Calu3 (cell line): ENCODE data around the gene CYB561D1. TPM values are rescaled to one million over a fixed set of nuclear protein-coding genes. Genes with fewer than 3 reads are reported as not detected.

ENCODE experiments used
- BruUV-seq: library from RNA; stranded (reverse); fragments of 400-500 nt; replicated peaks from 2 replicates; lab custom pipeline; 2021; lab: Mats Ljungman, UMichigan
- CTCF ChIA-PET: fragments of 300-600 bp; sonication (Branson Sonifier 250); formaldehyde crosslinking; loops from one replicate; lab custom pipeline; 2022; ENCODE audit warnings: antibody characterized with exemption; lab: Charles Lee
- DNase-seq: peaks from one replicate; pipeline ENCODE4 v3.0.0; 2022
- H3K27ac Mint-ChIP-seq: one replicate; pipeline ENCODE4 v1.8.0; 2022; ENCODE audit warnings: mixed read lengths; ENCODE audit not compliant: unreplicated experiment
- H3K27me3 Mint-ChIP-seq: one replicate; pipeline ENCODE4 v1.8.0; 2022; ENCODE audit warnings: mixed read lengths; ENCODE audit not compliant: unreplicated experiment
- H3K36me3 Mint-ChIP-seq: one replicate; pipeline ENCODE4 v1.8.0; 2022; ENCODE audit warnings: mild to moderate bottlenecking, moderate library complexity, mixed read lengths; ENCODE audit not compliant: insufficient read depth, unreplicated experiment
- H3K4me1 Mint-ChIP-seq: one replicate; pipeline ENCODE4 v1.8.0; 2022; ENCODE audit warnings: mild to moderate bottlenecking, low read depth, mixed read lengths; ENCODE audit not compliant: unreplicated experiment
- H3K4me3 Mint-ChIP-seq: one replicate; pipeline ENCODE4 v1.8.0; 2022; ENCODE audit warnings: mild to moderate bottlenecking, low read depth, moderate library complexity, mixed read lengths; ENCODE audit not compliant: unreplicated experiment
- H3K9me3 Mint-ChIP-seq: one replicate; pipeline ENCODE4 v1.8.0; 2022; ENCODE audit warnings: low read depth, mixed read lengths; ENCODE audit not compliant: unreplicated experiment
- CTCF ChIP-seq: fragments of 200-600 bp; IDR thresholded peaks from one replicate; pipeline ENCODE4 v1.8.0; 2022; ENCODE audit warnings: antibody characterized with exemption; ENCODE audit not compliant: unreplicated experiment
- intact Hi-C: fragments of 100-400 bp; cut with micrococcal nuclease; formaldehyde crosslinking; loops from one replicate; pipeline ENCODE4 v1.10.0; 2022; ENCODE audit not compliant: unreplicated experiment
- total RNA-seq: library from RNA; stranded (reverse); gene quantifications from 2 replicates; pipeline ENCODE4 v1.2.3, GENCODE V29; 2022

CYB561D1 gene
- total RNA-seq, 1 experiment from 2014 or later, result 9.0 TPM

GRCh38 chr1:109492779-109493178 lies 1.1 kb upstream of the CYB561D1 start:
- H3K36me3 Mint-ChIP-seq, result peaks cover 14% of the 10 kb centered on the region
- BruUV-seq, result no TSS peak
- H3K27me3 Mint-ChIP-seq, result no peaks in the 10 kb centered on the region
- no peak for TF ChIP-seq CTCF
- CTCF ChIA-PET, result interaction anchor here (1.2 to 2.9 kb wide), 2 partner anchors 9 to 39 kb away, joined by 3 to 13 read pairs; partner anchors contain the start of gene ATXN7L2
- peaks cover 7% of the 10 kb centered on the region for H3K4me1 Mint-ChIP-seq
- DNase-seq, result no peak
- no peak overlapping the region for H3K27ac Mint-ChIP-seq
- intact Hi-C loops, result no loop called here
- no peaks in the 10 kb centered on the region for H3K9me3 Mint-ChIP-seq
- no peak overlapping the region for H3K4me3 Mint-ChIP-seq

GRCh38 chr1:109493227-109493626 lies 667 bp upstream of the CYB561D1 start:
- no peak for TF ChIP-seq CTCF
- Mint-ChIP-seq H3K9me3 (no peaks in the 10 kb centered on the region), H3K27ac (no peak overlapping the region), H3K36me3 (peaks cover 14% of the 10 kb centered on the region), H3K4me1 (peaks cover 7% of the 10 kb centered on the region), H3K27me3 (no peaks in the 10 kb centered on the region), H3K4me3 (no peak overlapping the region)
- no peak for DNase-seq
- BruUV-seq, result no TSS peak
- CTCF ChIA-PET, result interaction anchor here (2.9 kb wide), 1 partner anchor 39 kb away, joined by 13 read pairs; no protein-coding TSS in a partner anchor
- intact Hi-C loops, result no loop called here

GRCh38 chr1:109495738-109496137 lies 1.8 kb downstream of the CYB561D1 start:
- H3K9me3 Mint-ChIP-seq, result no peaks in the 10 kb centered on the region
- no peak overlapping the region for H3K27ac Mint-ChIP-seq
- intact Hi-C loops, result no loop called here
- peaks cover 14% of the 10 kb centered on the region for H3K36me3 Mint-ChIP-seq
- no peaks in the 10 kb centered on the region for H3K27me3 Mint-ChIP-seq
- CTCF ChIA-PET, result no interaction called here
- H3K4me3 Mint-ChIP-seq, result no peak overlapping the region
- no TSS peak for BruUV-seq
- H3K4me1 Mint-ChIP-seq, result peaks cover 7% of the 10 kb centered on the region
- no peak for TF ChIP-seq CTCF
- no peak for DNase-seq

- TF ChIP-seq CTCF, result no peak
- Mint-ChIP-seq H3K27me3 (no peaks in the 10 kb centered on the region), H3K36me3 (peaks cover 14% of the 10 kb centered on the region), H3K4me1 (peaks cover 7% of the 10 kb centered on the region), H3K9me3 (no peaks in the 10 kb centered on the region), H3K4me3 (no peak overlapping the region), H3K27ac (no peak overlapping the region)
- BruUV-seq, result no TSS peak
- intact Hi-C loops, result no loop called here
- CTCF ChIA-PET, result interaction anchor here (1.2 kb wide), 1 partner anchor 35 kb away, joined by 4 read pairs; no protein-coding TSS in a partner anchor
- no peak for DNase-seq
Measured at GRCh38 chr1:109497449-109498160, 3.7 kb downstream of the CYB561D1 start.
